NCI-H345 (cell line): ENCODE data around the gene CD247.

Experiments
- DNase-seq: peaks from one replicate; lab custom pipeline; 2025; lab: John Stamatoyannopoulos, UW

CD247 gene

GRCh38 chr1:167489571-167490340 is 28.6 kb downstream of the CD247 start:
- no peak for DNase-seq

GRCh38 chr1:167488786-167489185 is 29.5 kb downstream of the CD247 start:
- no peak for DNase-seq

DNA sequence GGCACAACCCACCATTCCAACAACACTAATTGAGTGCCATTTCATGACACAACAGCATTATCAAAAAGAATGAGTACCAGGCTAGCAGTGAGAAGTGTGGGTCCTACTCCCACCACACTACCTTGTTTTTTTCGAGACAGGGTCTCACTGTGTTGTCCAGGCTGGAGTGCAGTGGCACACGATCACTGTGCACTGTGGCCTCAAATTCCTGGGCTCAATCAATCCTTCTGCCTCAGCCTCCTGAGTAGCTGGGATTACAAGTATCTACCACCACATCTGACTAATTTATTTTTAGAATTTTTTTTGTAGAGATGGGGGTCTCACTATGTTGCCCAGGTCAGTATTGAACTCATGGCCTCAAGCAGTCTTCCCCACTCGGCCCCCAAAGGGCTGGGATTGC is 30.7 kb downstream of the CD247 start:
- DNase-seq = no peak

GRCh38 chr1:167486090-167486824 is 32.1 kb downstream of the CD247 start:
- no peak for DNase-seq

DNA sequence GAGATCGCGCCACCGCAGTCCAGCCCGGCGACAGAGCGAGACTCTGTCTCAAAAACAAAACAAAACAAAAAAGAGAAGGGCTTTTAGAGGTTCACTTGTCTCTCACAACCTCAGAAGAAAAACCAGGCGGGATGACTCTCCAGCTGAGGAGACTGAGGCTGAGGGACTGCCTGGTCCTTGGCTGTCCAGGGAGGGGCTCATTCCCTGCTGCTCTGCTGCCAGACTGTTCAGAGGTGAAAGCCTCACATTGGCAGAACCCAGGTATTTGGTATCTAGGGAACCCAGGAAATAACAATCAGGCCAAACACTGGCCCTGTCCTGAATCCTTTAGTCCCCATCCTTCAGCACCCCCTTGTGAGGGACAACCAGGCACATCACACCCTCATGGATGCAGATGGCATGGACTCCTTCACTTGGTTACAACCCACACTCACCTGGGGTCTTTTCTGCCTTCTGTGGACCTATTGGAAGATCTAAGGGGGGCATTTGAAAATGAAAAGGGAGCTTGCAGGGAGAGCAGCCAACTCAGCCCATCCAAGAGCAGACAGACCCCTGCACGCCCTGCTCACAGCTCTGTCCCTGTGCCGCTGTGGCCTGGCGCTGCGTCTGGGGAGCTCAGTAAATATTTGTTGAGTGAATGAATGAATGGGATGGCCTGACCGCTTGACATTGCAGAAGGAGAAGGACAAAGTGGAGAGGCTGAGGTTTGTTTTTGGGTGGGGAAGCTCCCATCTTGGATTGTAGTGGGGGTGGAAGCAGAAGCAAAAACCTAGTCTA is 33.4 kb downstream of the CD247 start:
- DNase-seq = no peak

DNA sequence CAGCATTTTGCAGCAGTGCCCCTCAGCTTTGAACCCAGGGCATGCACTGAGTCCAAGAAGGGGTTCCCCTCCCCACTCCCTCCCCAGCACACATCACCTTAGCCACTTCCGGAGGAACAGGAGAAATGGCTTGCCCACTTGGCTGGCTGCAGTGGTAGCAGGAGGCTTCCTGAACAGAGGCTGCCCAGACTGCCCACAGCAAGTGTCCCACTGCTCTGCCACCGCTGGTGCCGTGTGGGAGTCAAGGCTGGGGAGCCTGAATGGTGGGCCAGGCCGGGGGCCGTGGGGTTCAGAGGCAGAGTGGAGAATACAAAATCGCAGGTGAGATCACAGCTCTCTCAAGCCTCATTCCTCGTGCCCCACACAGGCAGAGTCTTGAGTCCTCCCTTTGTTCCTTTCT is 34.5 kb downstream of the CD247 start:
- DNase-seq = no peak

DNA sequence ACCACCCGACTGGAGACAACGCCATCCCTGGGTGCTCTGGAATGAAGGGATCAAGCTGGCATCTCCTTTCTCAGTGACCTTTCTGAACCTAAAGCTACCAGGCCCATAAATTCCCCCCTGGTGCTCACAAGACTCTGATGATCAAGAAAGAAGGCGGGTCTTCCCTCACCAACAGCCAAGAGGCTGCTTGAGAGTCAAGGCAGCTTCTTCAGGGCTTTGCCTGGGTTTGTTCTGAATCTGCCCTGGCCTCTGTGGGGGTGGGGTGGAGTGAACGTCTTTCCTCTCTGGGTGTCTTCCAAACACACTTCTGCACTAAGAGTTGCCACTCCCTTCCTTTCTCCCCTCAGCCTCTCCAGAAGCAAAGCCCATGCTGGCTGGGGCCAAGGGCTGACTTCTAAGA is 36.1 kb downstream of the CD247 start:
- no peak for DNase-seq

- DNase-seq = no peak
Measured at GRCh38 chr1:167479331-167479979, 38.9 kb downstream of the CD247 start.

DNA sequence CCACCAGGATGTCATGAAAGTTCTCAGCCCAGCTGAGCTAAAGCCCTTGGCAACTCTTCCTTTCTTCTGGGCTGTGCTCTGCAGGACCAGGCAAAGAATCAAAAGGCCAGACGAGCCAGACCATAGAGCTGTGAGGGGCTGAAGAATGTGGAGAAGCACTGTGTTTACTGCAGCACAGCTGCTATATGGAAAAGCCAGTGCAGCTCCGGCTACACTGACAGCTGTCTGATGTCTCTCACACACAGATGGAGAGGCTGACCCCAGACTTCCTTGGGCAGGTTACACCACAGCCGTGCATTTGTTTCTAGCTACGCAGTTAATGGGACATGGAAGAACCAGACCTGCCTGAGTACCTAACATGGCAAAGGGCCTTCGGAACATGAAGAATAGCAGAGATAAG is 40.3 kb downstream of the CD247 start:
- DNase-seq = no peak

DNA sequence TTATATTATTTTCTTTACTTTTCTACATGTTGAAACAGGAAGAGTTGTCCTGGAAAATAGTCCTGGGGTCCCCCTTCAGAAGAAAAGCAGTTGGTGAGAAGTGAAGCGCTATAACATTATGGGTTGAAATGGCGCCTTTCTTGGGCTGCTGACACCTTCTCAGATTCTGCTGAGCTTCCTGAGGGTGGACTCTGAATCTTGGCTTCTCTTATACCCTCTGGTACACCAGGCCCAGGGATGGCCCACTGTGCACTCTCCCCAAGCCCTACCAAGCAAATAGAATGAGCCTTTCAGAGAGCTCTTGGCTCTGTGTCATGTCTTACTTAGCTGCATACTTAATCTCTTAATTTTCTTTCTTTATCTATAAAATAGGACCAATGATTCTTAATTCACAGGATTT is 42.3 kb downstream of the CD247 start:
- DNase-seq = no peak

- no peak for DNase-seq
Measured at GRCh38 chr1:167474191-167474641, 44.1 kb downstream of the CD247 start.

DNA sequence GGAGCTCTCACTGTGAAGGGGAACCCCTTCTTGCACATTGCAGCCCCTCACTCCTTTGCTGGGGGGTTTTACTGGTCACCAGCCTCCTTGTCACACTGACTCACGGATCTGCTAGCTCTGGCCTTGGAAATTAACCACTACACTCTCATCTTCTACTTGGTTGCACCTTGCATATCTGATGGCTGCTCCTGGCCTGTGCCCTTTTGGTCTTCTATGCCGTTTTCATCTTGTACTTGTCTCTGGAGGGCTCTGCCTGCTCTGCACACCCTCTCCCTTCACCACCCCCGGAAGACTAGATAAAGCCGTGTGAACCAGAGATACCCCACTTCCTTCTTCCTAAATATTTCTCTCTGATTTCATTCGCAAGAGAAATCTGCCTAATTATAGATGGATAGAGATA is 44.6 kb downstream of the CD247 start:
- no peak for DNase-seq

GRCh38 chr1:167472752-167473521 is 45.4 kb downstream of the CD247 start:
- DNase-seq = no peak

GRCh38 chr1:167471568-167471967 is 46.8 kb downstream of the CD247 start:
- DNase-seq = no peak

- no peak for DNase-seq
Measured at GRCh38 chr1:167469280-167469965, 48.9 kb downstream of the CD247 start.

- DNase-seq = no peak
Measured at GRCh38 chr1:167467752-167468151, 50.6 kb downstream of the CD247 start.

GRCh38 chr1:167467126-167467710 is 51.1 kb downstream of the CD247 start:
- no peak for DNase-seq

- no peak for DNase-seq
Measured at GRCh38 chr1:167465743-167466142, 52.6 kb downstream of the CD247 start.

GRCh38 chr1:167465018-167465417 is 53.3 kb downstream of the CD247 start:
- no peak for DNase-seq

DNA sequence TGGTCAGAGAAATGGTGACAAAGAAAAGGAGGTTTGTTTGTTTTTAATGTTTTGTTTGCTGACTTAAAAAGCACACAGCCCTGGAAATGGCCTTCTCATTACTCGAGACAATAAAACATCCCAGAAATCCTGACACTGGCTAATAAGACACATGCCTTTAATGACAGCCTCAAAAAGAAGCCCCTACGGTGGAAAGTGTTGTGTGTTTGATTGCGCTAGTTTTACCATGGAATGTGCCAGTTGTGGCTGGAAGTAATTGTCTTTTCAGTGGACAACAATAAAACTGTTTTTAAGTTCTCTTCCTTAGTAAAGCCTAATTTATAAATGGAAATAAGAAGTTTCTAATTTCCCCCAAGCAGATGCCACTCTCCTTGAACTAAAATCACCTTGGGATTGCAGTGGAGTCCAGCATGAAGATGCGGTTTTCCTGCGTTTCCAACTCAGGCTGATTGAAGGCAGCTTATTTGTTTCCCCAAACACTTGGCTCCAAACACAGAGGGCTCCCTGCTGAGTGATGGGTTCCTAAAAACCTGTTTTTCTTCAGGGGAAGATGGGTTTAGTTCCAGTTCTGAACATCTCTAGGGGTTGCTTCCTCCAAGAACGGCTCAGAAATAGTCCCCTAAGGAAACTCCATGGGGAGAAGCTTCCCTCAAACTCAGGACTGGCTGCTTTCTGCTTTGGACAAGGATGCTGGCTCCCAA is 54.3 kb downstream of the CD247 start:
- no peak for DNase-seq
